Measurements from ENCODE around the gene PSMG3. TPM values are rescaled to one million over a fixed set of nuclear protein-coding genes. Genes with fewer than 3 reads are reported as not detected.

PSMG3 gene
- total RNA-seq, 1 experiment from 2014 or later, result 33.3 TPM

DNA sequence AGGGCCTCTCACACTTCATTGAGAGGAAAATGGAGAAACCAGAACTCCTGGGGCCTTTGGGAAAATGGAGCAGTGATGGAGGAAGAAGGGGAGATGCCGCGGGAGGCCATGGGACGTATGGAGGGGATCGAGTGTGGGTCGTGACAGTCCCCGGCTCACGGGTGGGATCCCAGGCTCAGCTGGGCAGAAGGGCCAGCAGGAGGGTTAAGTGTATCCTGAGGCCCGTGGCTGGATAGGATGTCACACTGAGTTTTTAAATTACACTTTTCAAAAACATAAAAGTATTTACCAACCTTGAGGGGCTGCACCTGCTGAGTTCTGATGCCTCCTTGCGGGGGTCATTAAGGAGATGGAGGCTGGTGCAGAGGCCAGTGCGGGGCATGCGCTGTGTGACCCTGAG lies 28.0 kb upstream of the PSMG3 start:
- H3K27me3 Mint-ChIP-seq (ENCODE audit: low read depth), result peaks cover 2% of the 10 kb centered on the region; the same call in 1 of the 2 replicates
- no peaks in the 10 kb centered on the region for H3K36me3 Mint-ChIP-seq
- TF ChIP-seq, protein P1, sequence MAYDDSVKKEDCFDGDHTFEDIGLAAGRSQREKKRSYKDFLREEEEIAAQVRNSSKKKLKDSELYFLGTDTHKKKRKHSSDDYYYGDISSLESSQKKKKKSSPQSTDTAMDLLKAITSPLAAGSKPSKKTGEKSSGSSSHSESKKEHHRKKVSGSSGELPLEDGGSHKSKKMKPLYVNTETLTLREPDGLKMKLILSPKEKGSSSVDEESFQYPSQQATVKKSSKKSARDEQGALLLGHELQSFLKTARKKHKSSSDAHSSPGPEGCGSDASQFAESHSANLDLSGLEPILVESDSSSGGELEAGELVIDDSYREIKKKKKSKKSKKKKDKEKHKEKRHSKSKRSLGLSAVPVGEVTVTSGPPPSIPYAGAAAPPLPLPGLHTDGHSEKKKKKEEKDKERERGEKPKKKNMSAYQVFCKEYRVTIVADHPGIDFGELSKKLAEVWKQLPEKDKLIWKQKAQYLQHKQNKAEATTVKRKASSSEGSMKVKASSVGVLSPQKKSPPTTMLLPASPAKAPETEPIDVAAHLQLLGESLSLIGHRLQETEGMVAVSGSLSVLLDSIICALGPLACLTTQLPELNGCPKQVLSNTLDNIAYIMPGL (CRISPR knock-in tag; IDR thresholded peaks at IDR 0.05), result no peak
- TF ChIP-seq FOXP1 (CRISPR knock-in tag; IDR thresholded peaks at IDR 0.05; ENCODE audit: borderline replicate concordance) (no peak), JUN (CRISPR knock-in tag; IDR thresholded peaks at IDR 0.05) (no peak), GRHL2 (CRISPR knock-in tag; IDR thresholded peaks at IDR 0.05; ENCODE audit: insufficient replicate concordance, severe bottlenecking) (no peak), RORB (CRISPR knock-in tag; IDR thresholded peaks at IDR 0.05) (no peak), NR1H2 (CRISPR knock-in tag; IDR thresholded peaks at IDR 0.05) (no peak), MXD4 (CRISPR knock-in tag; IDR thresholded peaks at IDR 0.05; ENCODE audit: borderline replicate concordance) (no peak), ZNF317 (CRISPR knock-in tag; IDR thresholded peaks at IDR 0.05; ENCODE audit: borderline replicate concordance, low read depth) (no peak)
- TF ChIP-seq, protein P2, sequence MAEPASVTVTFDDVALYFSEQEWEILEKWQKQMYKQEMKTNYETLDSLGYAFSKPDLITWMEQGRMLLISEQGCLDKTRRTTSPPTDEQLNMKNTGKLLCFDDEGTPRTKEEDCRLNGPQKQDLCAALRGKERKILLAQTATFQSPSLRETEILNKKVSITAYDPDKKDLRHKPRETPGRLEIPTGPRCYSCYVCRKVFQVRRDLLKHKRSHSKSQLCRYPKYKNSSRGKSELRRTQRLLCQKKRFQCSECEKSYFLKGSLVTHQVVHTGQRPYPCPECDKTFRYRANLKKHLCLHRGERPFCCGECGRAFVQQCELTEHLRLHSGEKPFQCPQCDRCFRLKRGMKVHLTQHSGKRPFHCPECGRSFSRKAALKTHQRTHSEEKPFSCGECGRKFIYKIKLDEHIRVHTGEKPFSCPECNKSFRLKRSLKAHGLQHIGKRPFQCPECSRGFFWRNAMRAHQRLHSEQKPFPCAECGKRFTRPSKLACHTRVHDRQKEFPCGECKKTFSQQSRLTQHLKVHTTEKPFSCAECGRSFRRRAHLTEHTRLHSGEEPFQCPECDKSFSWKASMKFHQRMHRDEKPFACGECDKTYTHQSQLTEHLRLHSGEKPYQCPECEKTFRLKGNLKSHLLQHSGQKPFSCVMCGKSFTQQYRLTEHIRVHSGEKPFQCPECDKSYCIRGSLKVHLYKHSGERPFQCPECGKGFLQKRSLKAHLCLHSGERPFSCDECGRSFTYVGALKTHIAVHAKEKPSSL (CRISPR knock-in tag; conservative IDR thresholded peaks at IDR 0.05), result no peak
- TF ChIP-seq, protein P3, sequence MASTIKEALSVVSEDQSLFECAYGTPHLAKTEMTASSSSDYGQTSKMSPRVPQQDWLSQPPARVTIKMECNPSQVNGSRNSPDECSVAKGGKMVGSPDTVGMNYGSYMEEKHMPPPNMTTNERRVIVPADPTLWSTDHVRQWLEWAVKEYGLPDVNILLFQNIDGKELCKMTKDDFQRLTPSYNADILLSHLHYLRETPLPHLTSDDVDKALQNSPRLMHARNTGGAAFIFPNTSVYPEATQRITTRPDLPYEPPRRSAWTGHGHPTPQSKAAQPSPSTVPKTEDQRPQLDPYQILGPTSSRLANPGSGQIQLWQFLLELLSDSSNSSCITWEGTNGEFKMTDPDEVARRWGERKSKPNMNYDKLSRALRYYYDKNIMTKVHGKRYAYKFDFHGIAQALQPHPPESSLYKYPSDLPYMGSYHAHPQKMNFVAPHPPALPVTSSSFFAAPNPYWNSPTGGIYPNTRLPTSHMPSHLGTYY (CRISPR knock-in tag; IDR thresholded peaks at IDR 0.05), result no peak
- H3K4me3 Mint-ChIP-seq, result no peak overlapping the region
- ATAC-seq (no peak), DNase-seq (ENCODE audit: low spot score) (no peak)
- no peak overlapping the region for H3K27ac Mint-ChIP-seq
- H3K9me3 Mint-ChIP-seq, result no peaks in the 10 kb centered on the region
- ChIA-PET CTCF (no interaction called here), POLR2A (no interaction called here)
- H3K4me1 Mint-ChIP-seq, result peaks cover under 1% of the 10 kb centered on the region; the same call in 1 of the 2 replicates

DNA sequence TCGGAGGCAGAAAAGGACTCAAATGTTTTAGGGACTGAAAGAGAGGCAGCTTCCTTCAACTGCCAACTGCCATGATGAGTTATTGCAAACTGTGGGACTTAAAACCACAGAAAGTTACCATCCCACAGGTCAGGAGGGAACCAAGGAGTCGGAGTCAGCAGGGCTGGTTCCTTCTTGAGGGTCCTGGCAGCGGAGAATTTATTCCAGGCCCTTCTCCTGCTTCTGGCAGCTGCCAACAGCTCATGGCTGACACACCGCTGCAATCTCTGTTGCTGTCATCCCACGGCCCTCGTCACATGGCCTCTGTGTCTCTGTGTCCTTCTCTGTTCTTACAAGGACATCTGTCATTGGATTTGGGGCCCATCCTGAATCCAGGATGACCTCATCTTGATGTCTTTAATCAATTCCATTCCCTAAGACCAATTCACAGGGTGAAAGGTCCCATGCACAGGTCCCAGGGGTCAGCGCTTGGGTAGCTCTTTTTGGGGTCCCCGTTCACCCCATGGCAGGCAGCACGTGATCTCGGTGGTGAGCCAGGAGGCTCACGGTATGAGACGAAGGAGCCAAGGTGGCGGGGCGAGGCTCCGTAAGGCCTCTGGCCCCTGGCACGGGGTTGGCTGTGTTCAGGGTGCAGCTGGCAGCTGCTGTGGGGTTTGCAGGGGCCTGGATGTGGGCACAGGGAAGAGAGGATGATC lies 27.4 kb upstream of the PSMG3 start:
- CTCF ChIA-PET, result no interaction called here
- TF ChIP-seq, protein P4, sequence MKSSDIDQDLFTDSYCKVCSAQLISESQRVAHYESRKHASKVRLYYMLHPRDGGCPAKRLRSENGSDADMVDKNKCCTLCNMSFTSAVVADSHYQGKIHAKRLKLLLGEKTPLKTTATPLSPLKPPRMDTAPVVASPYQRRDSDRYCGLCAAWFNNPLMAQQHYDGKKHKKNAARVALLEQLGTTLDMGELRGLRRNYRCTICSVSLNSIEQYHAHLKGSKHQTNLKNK (CRISPR knock-in tag; IDR thresholded peaks at IDR 0.05), result no peak
- TF ChIP-seq, protein P5, sequence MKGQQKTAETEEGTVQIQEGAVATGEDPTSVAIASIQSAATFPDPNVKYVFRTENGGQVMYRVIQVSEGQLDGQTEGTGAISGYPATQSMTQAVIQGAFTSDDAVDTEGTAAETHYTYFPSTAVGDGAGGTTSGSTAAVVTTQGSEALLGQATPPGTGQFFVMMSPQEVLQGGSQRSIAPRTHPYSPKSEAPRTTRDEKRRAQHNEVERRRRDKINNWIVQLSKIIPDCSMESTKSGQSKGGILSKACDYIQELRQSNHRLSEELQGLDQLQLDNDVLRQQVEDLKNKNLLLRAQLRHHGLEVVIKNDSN (CRISPR knock-in tag; IDR thresholded peaks at IDR 0.05), result no peak
- no peak for TF ChIP-seq GTF2I (CRISPR knock-in tag; conservative IDR thresholded peaks at IDR 0.05)
- DNase-seq (ENCODE audit: low spot score) (no peak), ATAC-seq (no peak)
- H3K27me3 Mint-ChIP-seq (ENCODE audit: low read depth), result peaks cover 2% of the 10 kb centered on the region; the same call in 1 of the 2 replicates
- POLR2A ChIA-PET, result no interaction called here
- H3K4me1 Mint-ChIP-seq, result peaks cover 3% of the 10 kb centered on the region
- no peaks in the 10 kb centered on the region for H3K9me3 Mint-ChIP-seq
- no peak overlapping the region for H3K27ac Mint-ChIP-seq
- no peaks in the 10 kb centered on the region for H3K36me3 Mint-ChIP-seq
- no peak overlapping the region for H3K4me3 Mint-ChIP-seq
